Cardiac septum (tissue), 1 donor: Measurements from ENCODE around the gene GABRA4. TPM values are rescaled to one million over a fixed set of nuclear protein-coding genes. Genes with fewer than 3 reads are reported as not detected.

Experiments
- DNase-seq: peaks from one replicate; pipeline ENCODE4 v3.0.0-alpha.2; 2020; ENCODE audit warnings: low spot score
- intact Hi-C: fragments of 100-400 bp; cut with DNase I; formaldehyde crosslinking; loops from one replicate; pipeline ENCODE4 v1.14.0; 2022
- total RNA-seq: library from RNA; stranded (reverse); fragmentation: NEBNext Ultra II Directional; extraction: Animal tissue kit (Norgen Biotek cat#: 25700); gene quantifications from one replicate; pipeline ENCODE4 v1.2.1, GENCODE V29; 2021
- donor health status: DM: no; HTN: no; CAD: no.

The GABRA4 gene
- total RNA-seq, 1 donor from 2014 or later: 65.5 TPM

GRCh38 chr4:46986922-46987638 is 6.3 kb downstream of the GABRA4 start:
- intact Hi-C loops: no loop called here
- no peak for DNase-seq

GRCh38 chr4:46984781-46985180 is 8.6 kb downstream of the GABRA4 start:
- no peak for DNase-seq
- intact Hi-C loops: no loop called here

- intact Hi-C loops: no loop called here
- DNase-seq: no peak
Measured at GRCh38 chr4:46980851-46981250, 12.5 kb downstream of the GABRA4 start.

- DNase-seq: no peak
- intact Hi-C loops: no loop called here
Measured at GRCh38 chr4:46979726-46980125, 13.7 kb downstream of the GABRA4 start.

- DNase-seq: no peak
- intact Hi-C loops: no loop called here
Measured at GRCh38 chr4:46979283-46979682, 14.1 kb downstream of the GABRA4 start.

GRCh38 chr4:46977245-46977644 is 16.1 kb downstream of the GABRA4 start:
- no peak for DNase-seq
- intact Hi-C loops: no loop called here

GRCh38 chr4:46975812-46976553 is 17.4 kb downstream of the GABRA4 start:
- intact Hi-C loops: no loop called here
- no peak for DNase-seq

GRCh38 chr4:46974891-46975543 is 18.4 kb downstream of the GABRA4 start:
- intact Hi-C loops: no loop called here
- no peak for DNase-seq

- intact Hi-C loops: no loop called here
- no peak for DNase-seq
Measured at GRCh38 chr4:46968847-46969246, 24.5 kb downstream of the GABRA4 start.

- DNase-seq: no peak
- intact Hi-C loops: no loop called here
Measured at GRCh38 chr4:46967631-46968030, 25.8 kb downstream of the GABRA4 start.

- intact Hi-C loops: no loop called here
- DNase-seq: no peak
Measured at GRCh38 chr4:46958742-46959488, 34.5 kb downstream of the GABRA4 start.

GRCh38 chr4:46956451-46956850 is 36.9 kb downstream of the GABRA4 start:
- no peak for DNase-seq
- intact Hi-C loops: no loop called here

- DNase-seq: no peak
- intact Hi-C loops: no loop called here
Measured at GRCh38 chr4:46955601-46956000, 37.8 kb downstream of the GABRA4 start.

- DNase-seq: no peak
- intact Hi-C loops: no loop called here
Measured at GRCh38 chr4:46954643-46955042, 38.7 kb downstream of the GABRA4 start.

GRCh38 chr4:46953564-46953963 is 39.8 kb downstream of the GABRA4 start:
- DNase-seq: no peak

GRCh38 chr4:46952451-46952850 is 40.9 kb downstream of the GABRA4 start:
- DNase-seq: no peak
- intact Hi-C loops: no loop called here

More at GRCh38 chr4:46953564-46953963, 39.8 kb downstream of the GABRA4 start:
- intact Hi-C loops: no loop called here

GRCh38 chr4:46950826-46951225 is 42.6 kb downstream of the GABRA4 start:
- DNase-seq: no peak
- intact Hi-C loops: no loop called here

GRCh38 chr4:46949822-46950221 is 43.6 kb downstream of the GABRA4 start:
- intact Hi-C loops: no loop called here
- no peak for DNase-seq

- intact Hi-C loops: no loop called here
- no peak for DNase-seq
Measured at GRCh38 chr4:46947541-46947940, 45.8 kb downstream of the GABRA4 start.

GRCh38 chr4:46946919-46947536 is 46.4 kb downstream of the GABRA4 start:
- DNase-seq: no peak
- intact Hi-C loops: no loop called here
